Ishikawa (cell line): ENCODE results near the gene GPR148.

Experiments used
- CEBPB ChIP-seq: IDR thresholded peaks from 2 replicates; pipeline ENCODE4 v1.6.1; 2012
- CREB1 ChIP-seq: IDR thresholded peaks from 2 replicates; pipeline ENCODE4 v1.6.1; 2012; ENCODE audit warnings: low read depth
- EGR1 ChIP-seq: IDR thresholded peaks from 2 replicates; pipeline ENCODE4 v1.6.1; 2012
- EP300 ChIP-seq: IDR thresholded peaks from 2 replicates; pipeline ENCODE4 v1.6.1; 2012; ENCODE audit warnings: borderline replicate concordance
- FOXM1 ChIP-seq: IDR thresholded peaks from 2 replicates; pipeline ENCODE4 v1.6.1; 2012; ENCODE audit warnings: low read depth, borderline replicate concordance
- NFIC ChIP-seq: IDR thresholded peaks from 2 replicates; pipeline ENCODE4 v1.6.1; 2012
- RAD21 ChIP-seq: IDR thresholded peaks from 2 replicates; pipeline ENCODE4 v1.6.1; 2012; ENCODE audit warnings: low read depth
- TAF1 ChIP-seq: IDR thresholded peaks from 2 replicates; pipeline ENCODE4 v1.6.1; 2012; ENCODE audit warnings: low read depth, mild to moderate bottlenecking
- TCF12 ChIP-seq: IDR thresholded peaks from 2 replicates; pipeline ENCODE4 v1.6.1; 2012; ENCODE audit warnings: low read depth
- TEAD4 ChIP-seq: IDR thresholded peaks from 2 replicates; pipeline ENCODE4 v1.6.1; 2012
- YY1 ChIP-seq: IDR thresholded peaks from 2 replicates; pipeline ENCODE4 v1.6.1; 2012; ENCODE audit warnings: low read depth
- ZBTB7A ChIP-seq: IDR thresholded peaks from 2 replicates; pipeline ENCODE4 v1.6.1; 2012; ENCODE audit warnings: low read depth
- TF ChIP-seq, protein P1 (sequence below): IDR thresholded peaks from 2 replicates; pipeline ENCODE4 v1.6.1; 2012
- TF ChIP-seq, protein P2 (sequence below): IDR thresholded peaks from 2 replicates; pipeline ENCODE4 v1.6.1; 2012; ENCODE audit warnings: low read depth, mild to moderate bottlenecking
- TF ChIP-seq, protein P3 (sequence below): IDR thresholded peaks from 2 replicates; pipeline ENCODE4 v1.6.1; 2012

GPR148 gene

DNA sequence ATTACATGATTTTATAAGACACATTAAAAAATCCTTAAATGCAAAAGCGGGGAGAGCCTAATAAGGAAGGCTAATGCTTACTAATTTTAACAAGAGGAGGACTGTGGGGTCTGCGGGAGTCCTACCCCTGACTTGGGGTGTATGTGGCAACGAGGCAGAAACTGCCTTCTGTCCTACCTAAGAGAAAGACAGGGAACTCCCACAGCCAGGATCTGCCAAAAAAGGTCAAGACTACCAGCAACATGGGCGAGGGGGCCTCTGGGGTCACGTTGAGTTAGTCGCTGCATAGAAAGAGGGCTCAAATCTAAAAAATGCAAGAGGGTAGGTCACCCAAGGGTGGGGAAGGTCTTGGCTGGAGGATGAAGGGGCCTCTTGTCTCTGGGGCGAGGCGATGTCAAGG, 25.9 kb downstream of the GPR148 start:
- TF ChIP-seq TAF1 (no peak), TCF12 (no peak), NFIC (no peak), YY1 (no peak), FOXM1 (no peak), CREB1 (no peak)
- TF ChIP-seq, protein P1, sequence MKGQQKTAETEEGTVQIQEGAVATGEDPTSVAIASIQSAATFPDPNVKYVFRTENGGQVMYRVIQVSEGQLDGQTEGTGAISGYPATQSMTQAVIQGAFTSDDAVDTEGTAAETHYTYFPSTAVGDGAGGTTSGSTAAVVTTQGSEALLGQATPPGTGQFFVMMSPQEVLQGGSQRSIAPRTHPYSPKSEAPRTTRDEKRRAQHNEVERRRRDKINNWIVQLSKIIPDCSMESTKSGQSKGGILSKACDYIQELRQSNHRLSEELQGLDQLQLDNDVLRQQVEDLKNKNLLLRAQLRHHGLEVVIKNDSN: no peak
- TF ChIP-seq, protein P2, sequence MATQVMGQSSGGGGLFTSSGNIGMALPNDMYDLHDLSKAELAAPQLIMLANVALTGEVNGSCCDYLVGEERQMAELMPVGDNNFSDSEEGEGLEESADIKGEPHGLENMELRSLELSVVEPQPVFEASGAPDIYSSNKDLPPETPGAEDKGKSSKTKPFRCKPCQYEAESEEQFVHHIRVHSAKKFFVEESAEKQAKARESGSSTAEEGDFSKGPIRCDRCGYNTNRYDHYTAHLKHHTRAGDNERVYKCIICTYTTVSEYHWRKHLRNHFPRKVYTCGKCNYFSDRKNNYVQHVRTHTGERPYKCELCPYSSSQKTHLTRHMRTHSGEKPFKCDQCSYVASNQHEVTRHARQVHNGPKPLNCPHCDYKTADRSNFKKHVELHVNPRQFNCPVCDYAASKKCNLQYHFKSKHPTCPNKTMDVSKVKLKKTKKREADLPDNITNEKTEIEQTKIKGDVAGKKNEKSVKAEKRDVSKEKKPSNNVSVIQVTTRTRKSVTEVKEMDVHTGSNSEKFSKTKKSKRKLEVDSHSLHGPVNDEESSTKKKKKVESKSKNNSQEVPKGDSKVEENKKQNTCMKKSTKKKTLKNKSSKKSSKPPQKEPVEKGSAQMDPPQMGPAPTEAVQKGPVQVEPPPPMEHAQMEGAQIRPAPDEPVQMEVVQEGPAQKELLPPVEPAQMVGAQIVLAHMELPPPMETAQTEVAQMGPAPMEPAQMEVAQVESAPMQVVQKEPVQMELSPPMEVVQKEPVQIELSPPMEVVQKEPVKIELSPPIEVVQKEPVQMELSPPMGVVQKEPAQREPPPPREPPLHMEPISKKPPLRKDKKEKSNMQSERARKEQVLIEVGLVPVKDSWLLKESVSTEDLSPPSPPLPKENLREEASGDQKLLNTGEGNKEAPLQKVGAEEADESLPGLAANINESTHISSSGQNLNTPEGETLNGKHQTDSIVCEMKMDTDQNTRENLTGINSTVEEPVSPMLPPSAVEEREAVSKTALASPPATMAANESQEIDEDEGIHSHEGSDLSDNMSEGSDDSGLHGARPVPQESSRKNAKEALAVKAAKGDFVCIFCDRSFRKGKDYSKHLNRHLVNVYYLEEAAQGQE: no peak

DNA sequence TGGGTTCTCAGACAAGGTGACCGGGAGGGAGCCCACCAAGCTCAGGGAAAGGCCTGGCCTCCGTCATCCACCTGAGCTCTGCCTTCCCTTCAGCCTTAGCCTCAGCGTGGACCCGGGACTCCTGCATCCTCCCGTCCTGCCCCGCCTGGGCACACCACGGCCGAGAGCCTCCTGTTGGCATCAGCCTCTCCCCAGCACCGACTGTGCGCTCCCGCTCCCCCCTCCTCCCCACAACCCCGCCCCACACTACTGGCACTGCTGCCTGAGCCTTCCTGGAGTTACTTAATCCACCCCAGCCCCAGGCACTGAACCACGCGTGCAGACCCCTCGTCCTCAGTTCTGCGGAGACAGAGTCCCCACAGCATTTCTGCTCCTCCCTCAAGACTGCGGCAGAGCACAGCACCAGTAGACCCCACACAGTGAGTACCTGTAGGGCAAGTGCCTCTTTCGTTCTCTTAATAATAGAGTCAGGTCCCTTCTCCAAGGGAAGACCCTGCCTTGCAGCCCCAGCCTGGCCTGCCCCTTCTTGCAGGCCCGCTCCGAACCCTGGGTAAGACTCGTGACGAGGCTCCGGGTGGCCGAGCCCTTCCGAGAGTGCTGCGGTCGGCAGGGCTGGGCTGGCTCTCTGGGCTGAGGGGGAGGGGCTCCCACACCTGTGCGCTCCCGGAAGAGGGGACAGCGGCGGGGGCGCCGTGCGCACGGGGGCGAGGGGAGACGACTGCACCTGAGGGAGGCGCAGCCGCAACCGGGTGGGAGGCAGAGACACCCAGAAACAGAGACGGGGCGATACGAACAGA, 26.6 kb downstream of the GPR148 start, which contains the start of gene AMER3:
Gene AMER3 (plus strand): TSS at position 285 of the 797 bp plus-strand sequence. CDS start 6,533 bp downstream, outside the sequence.
- no peak for TF ChIP-seq RAD21
- TF ChIP-seq FOXM1: no peak
- no peak for TF ChIP-seq EGR1
- TF ChIP-seq ZBTB7A: no peak
- no peak for TF ChIP-seq CREB1
- no peak for TF ChIP-seq CEBPB
- TF ChIP-seq, protein P1: no peak
- TF ChIP-seq, protein P2: no peak
- no peak for TF ChIP-seq TAF1
- no peak for TF ChIP-seq TEAD4
- TF ChIP-seq, protein P3, sequence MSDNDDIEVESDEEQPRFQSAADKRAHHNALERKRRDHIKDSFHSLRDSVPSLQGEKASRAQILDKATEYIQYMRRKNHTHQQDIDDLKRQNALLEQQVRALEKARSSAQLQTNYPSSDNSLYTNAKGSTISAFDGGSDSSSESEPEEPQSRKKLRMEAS: no peak
- TF ChIP-seq TCF12: no peak

DNA sequence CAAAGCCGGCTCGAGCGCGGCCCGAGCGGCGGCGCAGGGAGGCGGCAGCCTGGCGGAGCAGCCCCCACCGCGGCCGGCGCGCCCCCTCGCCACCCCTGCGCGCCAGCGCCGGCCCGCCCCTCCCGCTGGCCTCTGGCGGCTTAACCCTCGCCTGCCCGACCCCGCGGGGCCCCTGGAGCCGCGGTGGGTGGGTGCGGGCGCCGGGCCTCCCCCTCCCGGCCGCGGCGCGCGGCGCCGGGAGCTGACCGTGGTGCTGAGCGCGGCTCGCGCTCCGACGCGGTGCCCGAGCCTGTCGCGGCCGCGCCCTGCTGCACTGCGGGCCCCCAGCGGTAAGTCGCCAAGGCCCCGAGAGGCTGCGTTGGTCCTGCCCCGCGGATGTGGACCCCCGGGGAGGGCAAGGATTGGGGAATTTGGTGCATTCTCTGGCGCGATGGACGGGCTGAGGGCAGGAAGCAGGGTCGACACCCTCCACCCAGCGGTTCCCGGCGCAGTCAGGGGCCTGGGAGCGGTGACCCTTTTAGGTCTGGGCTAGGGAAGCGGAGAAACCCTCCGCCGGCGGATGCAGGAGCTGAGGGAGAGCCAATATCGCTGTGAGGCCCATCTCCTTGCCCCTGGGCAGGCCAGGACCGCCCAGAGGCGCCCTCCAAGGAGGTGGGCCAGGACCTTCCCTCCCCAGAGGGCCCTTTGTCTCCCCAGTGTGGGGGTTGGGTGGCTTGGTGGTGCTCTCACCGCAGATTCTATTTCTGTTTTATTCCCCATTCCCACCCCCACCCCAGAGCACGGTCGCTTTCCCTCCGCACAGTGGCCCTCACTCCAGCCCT, 27.4 kb downstream of the GPR148 start:
- TF ChIP-seq TEAD4 (no peak), CREB1 (no peak), TAF1 (no peak), NFIC (no peak), RAD21 (no peak), TCF12 (no peak)
- TF ChIP-seq, protein P2: peak; percentile 88
- TF ChIP-seq, protein P1: no peak

DNA sequence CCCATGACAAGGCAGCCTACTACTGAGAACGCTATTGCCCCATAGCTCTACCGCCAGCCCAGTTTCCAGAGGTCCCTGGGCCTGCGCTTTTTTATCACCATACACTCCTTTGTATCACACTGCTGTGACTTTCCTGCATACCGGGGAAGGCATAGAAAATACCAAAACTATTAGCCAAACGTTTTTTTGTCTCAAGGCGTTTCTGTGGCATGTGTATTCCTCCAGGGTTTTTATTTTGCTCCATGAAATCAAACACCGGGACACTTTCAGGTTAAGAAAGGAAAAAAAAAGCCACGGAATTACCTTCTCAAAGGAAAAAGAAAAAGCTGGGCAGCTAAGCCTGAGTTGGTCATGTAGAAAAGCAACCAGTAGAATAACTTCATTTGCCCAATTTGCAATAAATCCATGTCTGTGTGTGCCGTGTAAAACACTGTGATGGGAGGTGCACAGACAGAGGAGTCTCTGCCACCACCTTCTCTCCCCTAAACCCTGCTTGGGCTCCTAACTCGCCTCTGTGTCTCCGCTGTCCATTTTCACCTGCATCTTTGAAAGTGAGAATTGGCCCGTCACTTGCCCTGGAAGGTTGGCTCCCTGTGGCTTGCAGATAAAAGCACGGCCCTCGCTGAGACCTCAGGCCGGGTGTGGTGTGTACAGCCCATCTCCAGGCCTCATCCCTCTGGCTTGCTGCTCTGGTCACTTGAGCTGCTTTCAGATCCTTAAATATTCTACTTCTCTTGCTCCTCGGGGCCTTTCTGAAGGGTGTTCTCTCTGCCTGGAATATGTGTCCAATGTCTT, 28.2 kb downstream of the GPR148 start:
- no peak for TF ChIP-seq FOXM1
- TF ChIP-seq TAF1: no peak
- TF ChIP-seq, protein P2: no peak; the same call in 1 of the 2 replicates
- no peak for TF ChIP-seq EP300
- no peak for TF ChIP-seq YY1
- no peak for TF ChIP-seq NFIC
- no peak for TF ChIP-seq ZBTB7A
- TF ChIP-seq TCF12: no peak
- TF ChIP-seq EGR1: no peak
